ENCODE data around the gene ZNF726. TPM values are rescaled to one million over a fixed set of nuclear protein-coding genes. Genes with fewer than 3 reads are reported as not detected.
"Not testable (repeated sequence)": the region's sequence is repeated elsewhere in the genome, so short reads cannot be mapped to it uniquely, and the experiment has no call there.

ZNF726 gene
- total and polyA plus RNA-seq, 2 experiments from 2014 or later, result 0.48 to 0.66 TPM

DNA sequence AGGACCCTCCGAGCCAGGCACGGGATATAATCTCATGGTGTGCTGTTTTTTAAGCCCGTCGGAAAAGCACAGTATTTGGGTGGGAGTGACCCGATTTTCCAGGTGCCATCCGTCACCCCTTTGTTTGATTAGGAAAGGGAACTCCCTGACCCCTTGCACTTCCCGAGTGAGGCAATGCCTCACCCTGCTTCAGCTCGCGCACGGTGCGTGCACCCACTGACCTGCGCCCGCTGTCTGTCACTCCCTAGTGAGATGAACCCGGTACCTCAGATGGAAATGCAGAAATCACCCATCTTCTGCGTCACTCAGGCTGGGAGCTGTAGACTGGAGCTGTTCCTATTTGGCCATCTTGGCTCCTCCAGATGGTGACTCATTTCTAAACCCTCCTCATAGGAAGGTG lies 18.6 kb upstream of the ZNF726 start:
- Mint-ChIP-seq H3K36me3 (ENCODE audit: low read depth) (peaks cover 21% of the 10 kb centered on the region), H3K9me3 (peaks cover 74% of the 10 kb centered on the region)
- H3K36me3 ChIP-seq (ENCODE audit: insufficient read depth); H3K4me2 ChIP-seq; H3K9me2 ChIP-seq (ENCODE audit: insufficient read depth); DNase-seq (ENCODE audit: low spot score); H3K4me3 ChIP-seq; H3F3A ChIP-seq (replicated peaks; ENCODE audit: low read depth); H3K79me2 ChIP-seq (replicated peaks; ENCODE audit: insufficient read depth); H3K4me3 Mint-ChIP-seq; H3K27ac ChIP-seq (ENCODE audit: low read depth); H3K4me1 ChIP-seq (ENCODE audit: insufficient read depth); H3K27me3 Mint-ChIP-seq (ENCODE audit: insufficient read depth, low read depth, poor library complexity); H3K27ac Mint-ChIP-seq; ATAC-seq; H3K4me1 Mint-ChIP-seq; H3K27me3 ChIP-seq (ENCODE audit: insufficient read depth); H2AFZ ChIP-seq; H4K20me1 ChIP-seq (replicated peaks; ENCODE audit: insufficient read depth): not testable (repeated sequence)

DNA sequence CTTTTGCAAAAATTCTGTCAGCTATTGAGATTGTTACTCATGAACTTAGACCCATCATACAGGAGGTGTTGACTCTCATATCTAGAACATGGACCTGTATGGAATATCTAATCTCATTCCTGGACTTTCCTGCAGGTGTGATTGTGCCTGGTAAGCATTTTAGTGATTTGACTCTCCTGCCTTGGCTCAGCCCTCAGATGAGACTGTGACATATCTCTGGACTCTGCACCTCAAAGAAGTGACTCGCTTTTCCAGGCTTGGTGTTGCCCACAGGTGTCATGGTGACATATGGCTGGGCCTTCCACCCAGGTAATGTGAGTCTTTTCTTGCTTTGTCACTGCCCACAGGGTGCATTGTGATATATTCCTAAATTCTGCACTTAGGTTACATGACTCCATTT lies 17.8 kb upstream of the ZNF726 start:
- H3K9me3 Mint-ChIP-seq, result peaks cover 78% of the 10 kb centered on the region
- H3K27me3 Mint-ChIP-seq (ENCODE audit: insufficient read depth, low read depth, poor library complexity), result no peaks in the 10 kb centered on the region
- peaks cover 26% of the 10 kb centered on the region for H3K36me3 Mint-ChIP-seq (ENCODE audit: low read depth)
- Histone ChIP-seq H4K20me1 (replicated peaks; ENCODE audit: insufficient read depth) (no peaks in the 10 kb centered on the region), H3K79me2 (replicated peaks; ENCODE audit: insufficient read depth) (no peaks in the 10 kb centered on the region), H3K4me2 (no peak overlapping the region), H3K9me2 (ENCODE audit: insufficient read depth) (no peaks in the 10 kb centered on the region), H3F3A (replicated peaks; ENCODE audit: low read depth) (no peaks in the 10 kb centered on the region), H3K27ac (ENCODE audit: low read depth) (no peak overlapping the region), H3K4me3 (no peak overlapping the region), H3K36me3 (ENCODE audit: insufficient read depth) (no peaks in the 10 kb centered on the region; the same call in 1 of the 2 replicates), H3K27me3 (ENCODE audit: insufficient read depth) (no peaks in the 10 kb centered on the region), H3K4me1 (ENCODE audit: insufficient read depth) (no peaks in the 10 kb centered on the region), H2AFZ (no peak overlapping the region)
- H3K4me3 Mint-ChIP-seq, result no peak overlapping the region
- no peak overlapping the region for H3K27ac Mint-ChIP-seq
- ATAC-seq, result no peak
- no peaks in the 10 kb centered on the region for H3K4me1 Mint-ChIP-seq
- TF ChIP-seq JUNB (IDR thresholded peaks at IDR 0.05; ENCODE audit: unreplicated experiment), result no peak
- TF ChIP-seq, protein P1, sequence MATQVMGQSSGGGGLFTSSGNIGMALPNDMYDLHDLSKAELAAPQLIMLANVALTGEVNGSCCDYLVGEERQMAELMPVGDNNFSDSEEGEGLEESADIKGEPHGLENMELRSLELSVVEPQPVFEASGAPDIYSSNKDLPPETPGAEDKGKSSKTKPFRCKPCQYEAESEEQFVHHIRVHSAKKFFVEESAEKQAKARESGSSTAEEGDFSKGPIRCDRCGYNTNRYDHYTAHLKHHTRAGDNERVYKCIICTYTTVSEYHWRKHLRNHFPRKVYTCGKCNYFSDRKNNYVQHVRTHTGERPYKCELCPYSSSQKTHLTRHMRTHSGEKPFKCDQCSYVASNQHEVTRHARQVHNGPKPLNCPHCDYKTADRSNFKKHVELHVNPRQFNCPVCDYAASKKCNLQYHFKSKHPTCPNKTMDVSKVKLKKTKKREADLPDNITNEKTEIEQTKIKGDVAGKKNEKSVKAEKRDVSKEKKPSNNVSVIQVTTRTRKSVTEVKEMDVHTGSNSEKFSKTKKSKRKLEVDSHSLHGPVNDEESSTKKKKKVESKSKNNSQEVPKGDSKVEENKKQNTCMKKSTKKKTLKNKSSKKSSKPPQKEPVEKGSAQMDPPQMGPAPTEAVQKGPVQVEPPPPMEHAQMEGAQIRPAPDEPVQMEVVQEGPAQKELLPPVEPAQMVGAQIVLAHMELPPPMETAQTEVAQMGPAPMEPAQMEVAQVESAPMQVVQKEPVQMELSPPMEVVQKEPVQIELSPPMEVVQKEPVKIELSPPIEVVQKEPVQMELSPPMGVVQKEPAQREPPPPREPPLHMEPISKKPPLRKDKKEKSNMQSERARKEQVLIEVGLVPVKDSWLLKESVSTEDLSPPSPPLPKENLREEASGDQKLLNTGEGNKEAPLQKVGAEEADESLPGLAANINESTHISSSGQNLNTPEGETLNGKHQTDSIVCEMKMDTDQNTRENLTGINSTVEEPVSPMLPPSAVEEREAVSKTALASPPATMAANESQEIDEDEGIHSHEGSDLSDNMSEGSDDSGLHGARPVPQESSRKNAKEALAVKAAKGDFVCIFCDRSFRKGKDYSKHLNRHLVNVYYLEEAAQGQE (IDR thresholded peaks at IDR 0.05; ENCODE audit: unreplicated experiment), result no peak
- no peak for TF ChIP-seq EZH2phosphoT487 (IDR thresholded peaks at IDR 0.05; ENCODE audit: unreplicated experiment)
- no peak for TF ChIP-seq CREB1 (CRISPR knock-in tag; IDR thresholded peaks at IDR 0.05; ENCODE audit: low read depth)
- TF ChIP-seq, protein P2, sequence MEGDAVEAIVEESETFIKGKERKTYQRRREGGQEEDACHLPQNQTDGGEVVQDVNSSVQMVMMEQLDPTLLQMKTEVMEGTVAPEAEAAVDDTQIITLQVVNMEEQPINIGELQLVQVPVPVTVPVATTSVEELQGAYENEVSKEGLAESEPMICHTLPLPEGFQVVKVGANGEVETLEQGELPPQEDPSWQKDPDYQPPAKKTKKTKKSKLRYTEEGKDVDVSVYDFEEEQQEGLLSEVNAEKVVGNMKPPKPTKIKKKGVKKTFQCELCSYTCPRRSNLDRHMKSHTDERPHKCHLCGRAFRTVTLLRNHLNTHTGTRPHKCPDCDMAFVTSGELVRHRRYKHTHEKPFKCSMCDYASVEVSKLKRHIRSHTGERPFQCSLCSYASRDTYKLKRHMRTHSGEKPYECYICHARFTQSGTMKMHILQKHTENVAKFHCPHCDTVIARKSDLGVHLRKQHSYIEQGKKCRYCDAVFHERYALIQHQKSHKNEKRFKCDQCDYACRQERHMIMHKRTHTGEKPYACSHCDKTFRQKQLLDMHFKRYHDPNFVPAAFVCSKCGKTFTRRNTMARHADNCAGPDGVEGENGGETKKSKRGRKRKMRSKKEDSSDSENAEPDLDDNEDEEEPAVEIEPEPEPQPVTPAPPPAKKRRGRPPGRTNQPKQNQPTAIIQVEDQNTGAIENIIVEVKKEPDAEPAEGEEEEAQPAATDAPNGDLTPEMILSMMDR (conservative IDR thresholded peaks at IDR 0.05; ENCODE audit: low read depth in 2 of 2), result no peak
- no peak for TF ChIP-seq POLR2AphosphoS5 (IDR thresholded peaks at IDR 0.05; ENCODE audit: low read depth)
- TF ChIP-seq STAT1 (IDR thresholded peaks at IDR 0.05; ENCODE audit: unreplicated experiment), result no peak
- no peak for DNase-seq (ENCODE audit: low spot score)

Measured in GM23338 (cell line).